Heart right ventricle (tissue), 16 donors: ENCODE measurements around the gene UBE2S. TPM values are rescaled to one million over a fixed set of nuclear protein-coding genes. Genes with fewer than 3 reads are reported as not detected.

ENCODE experiments used
- ATAC-seq, 8 donors: fragments of 200-7000 bp; cut with Tn5 transposase; one replicate each; pipeline ENCODE4 v1.9.1; 2020; ENCODE audit warnings: mild to moderate bottlenecking in 8 of 8, moderate library complexity in 8 of 8, moderate number of reproducible peaks in 1 of 8
- DNase-seq, 2 donors: peaks; one replicate each; pipeline ENCODE4 v3.0.0-alpha.2; 2020
- H3K27ac ChIP-seq, 10 donors: fragments of 200-600 bp; sonication (generic) in 2 of 10; one replicate each; pipeline versions ENCODE4 v1.5.0 to v1.8.0; 2020 to 2022; ENCODE audit warnings: mild to moderate bottlenecking in 3 of 10
- H3K27me3 ChIP-seq, 7 donors: fragments of 200-600 bp; one replicate each; pipeline ENCODE4 v1.8.0; 2021 to 2022; ENCODE audit warnings: mild to moderate bottlenecking in 2 of 7
- H3K36me3 ChIP-seq, 9 donors: fragments of 200-600 bp; sonication (generic) in 1 of 9; one replicate each; pipeline versions ENCODE4 v1.5.0 to v1.8.0; 2020 to 2022; ENCODE audit warnings: mild to moderate bottlenecking in 2 of 9
- H3K4me1 ChIP-seq, 9 donors: fragments of 200-600 bp; sonication (generic) in 1 of 9; one replicate each; pipeline versions ENCODE4 v1.5.0 to v1.8.0; 2020 to 2022; ENCODE audit warnings: mild to moderate bottlenecking in 4 of 9
- H3K4me3 ChIP-seq, 10 donors: fragments of 200-600 bp; sonication (generic) in 2 of 10; one replicate each; pipeline versions ENCODE4 v1.5.0 to v1.8.0; 2020 to 2022; ENCODE audit warnings: mild to moderate bottlenecking in 7 of 10, moderate library complexity in 2 of 10
- H3K9me3 ChIP-seq, 11 donors: fragments of 200-600 bp in 10 of 11; sonication (generic) in 2 of 11; one replicate each; pipeline versions ENCODE4 v1.5.0 to v1.8.0; 2013 to 2022; ENCODE audit warnings: mild to moderate bottlenecking in 2 of 11, control low read depth in 1 of 11, moderate library complexity in 1 of 11
- CTCF ChIP-seq, 9 donors: fragments of 200-600 bp; sonication (generic) in 2 of 9; IDR thresholded peaks; one replicate each; pipeline versions ENCODE4 v1.5.0 to v1.8.0; 2021 to 2022; ENCODE audit warnings: antibody characterized with exemption in 9 of 9, mild to moderate bottlenecking in 5 of 9, moderate library complexity in 1 of 9
- WGBS, 2 donors: extraction: QIAGEN DNeasy Blood & Tissue Kit; methylation state at CpG; one replicate each; pipeline ENCODE4 v1.1.7; 2013; ENCODE audit warnings: inconsistent platforms in 1 of 2; 5-methylcytosine and 5-hydroxymethylcytosine counted together
- intact Hi-C, 10 donors: fragments of 100-400 bp; cut with DNase I; formaldehyde crosslinking; loops; one replicate each; pipeline versions ENCODE4 v1.11.1 to v1.14.2; 2022
- polyA plus RNA-seq, 2 donors: library from polyadenylated mRNA; stranded (reverse); fragments of 200-250 nt; gene quantifications; one replicate each; pipeline ENCODE4 v1.2.3, GENCODE V29; 2013
- total RNA-seq, 10 donors: library from RNA; stranded (reverse); fragmentation: NEBNext Ultra II Directional in 3 of 10; extraction: Animal tissue kit (Norgen Biotek cat#: 25700) in 3 of 10; gene quantifications; one replicate each; pipeline versions ENCODE4 v1.2.1 to v1.2.4, GENCODE V29; 2021 to 2023
- donor health status: Arrhythmogenic right ventricular cardiomyopathy.
- donor health status: ischemic (EF 13 %, LVEDD 7.1; RV severe dilation, severe dysfunction).
- donor health status: healthy with polysubstance abuse.
- donor health status: DM: no; HTN: yes; CAD: no.
- donor health status: DM: no; HTN: no; CAD: no.
- donor health status: ischemic (EF 25% LVEDD 6.9; RV normal size, moderate dysfunction).
- donor health status: ischemic (EF 25% LVEDD 5.7; RV mildly dilated, moderate dysfunction).
- donor health status: healthy.
- donor health status: DM: yes; HTN: yes; CAD: no.
- donor health status: Ischemic cardiomyopathy.
- donor health status: ischemic (EF 35%, LVEDD 5.7; RV mildly dilated, moderate dysfunction).
- donor health status: nonischemic (EF 11% LVEDD 7.7; RV severe dilation, severe dysfunction).
- donor health status: DM: yes; HTN: yes; CAD: no.
- donor health status: PGD.
- donor health status: ischemic (EF 29% LVEDD 5.4; RV normal size, mild dysfunction).
- donor health status: nonischemic (EF 23%, LVEDD 6.1; RV moderate dilation, normal function).

UBE2S gene
- total and polyA plus RNA-seq, 12 donors, result 8.0 to 42.1 (median 28.9) TPM

GRCh38 chr19:55372316-55373081, 35.1 kb downstream of the UBE2S start:
- intact Hi-C loops, result loop anchor here in 1 of 10 donors (5.0 kb wide), 1 partner anchor 65 kb away; no protein-coding TSS in a partner anchor
- no peak for TF ChIP-seq CTCF (IDR thresholded peaks at IDR 0.05)
- Histone ChIP-seq H3K4me1 (peaks cover 3 to 22% (median 12%) of the 10 kb centered on the region in 9 donors), H3K4me3 (no peak overlapping the region), H3K9me3 (no peaks in the 10 kb centered on the region), H3K27ac (no peak overlapping the region), H3K36me3 (no peaks in the 10 kb centered on the region), H3K27me3 (peaks cover 22 to 89% (median 88%) of the 10 kb centered on the region in 7 donors)
- ATAC-seq (no peak), DNase-seq (no peak)
- 40% methylated on average over 23 to 24 of the region's 24 CpGs for WGBS, 2 donors

DNA sequence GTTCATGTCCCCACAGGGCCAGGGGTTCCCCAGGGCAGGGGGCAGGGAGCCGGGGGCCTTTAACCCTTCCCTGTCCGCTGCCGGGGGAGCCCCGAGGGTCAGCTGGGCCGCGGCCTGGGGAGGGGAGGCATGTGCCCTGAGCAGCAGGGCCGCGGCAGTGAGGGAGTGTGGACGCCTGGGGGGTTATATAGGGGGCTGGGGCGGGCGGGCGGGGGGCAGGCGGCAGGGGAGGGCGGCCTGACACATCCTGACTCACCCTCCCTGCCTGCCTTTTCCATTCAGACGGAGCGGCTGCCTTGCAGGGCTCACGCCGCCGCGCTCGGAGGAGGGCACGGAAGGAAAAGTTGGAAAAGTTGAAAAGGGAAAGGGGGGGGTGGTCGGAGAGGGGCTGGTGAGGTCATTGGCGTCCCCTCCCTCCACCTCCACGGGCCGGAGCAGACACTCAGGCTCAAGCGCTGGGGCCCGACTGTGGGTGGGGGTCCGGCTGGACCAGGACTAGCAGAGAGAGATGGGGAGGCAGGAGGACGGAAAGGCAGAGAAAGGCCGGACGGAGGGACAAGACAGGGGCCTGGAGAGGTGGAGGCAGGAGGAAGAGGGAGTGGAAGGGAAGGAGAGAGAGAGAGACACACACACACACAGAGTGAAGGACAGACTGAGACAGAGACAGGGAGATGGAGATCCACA, 37.1 kb downstream of the UBE2S start, which contains the start of gene IL11:
Gene IL11, minus strand, starts transcription at position 159 of the 684 bp plus-strand sequence. Its CDS starts 153 bp downstream, at position 6.
- ATAC-seq (no peak), DNase-seq (no peak)
- no peaks in the 10 kb centered on the region for H3K36me3 ChIP-seq
- H3K27ac ChIP-seq, result no peak within 1 kb of the TSS
- intact Hi-C loops, result loop anchor here in 1 of 10 donors (5.0 kb wide), 1 partner anchor 63 kb away; no protein-coding TSS in a partner anchor
- peak within 1 kb of the TSS in 7 of 10 donors; percentile 8 to 41 (median 30) for H3K4me3 ChIP-seq
- 4 to 8% methylated on average over 27 to 30 of the region's 32 CpGs for WGBS, 2 donors
- no peak for TF ChIP-seq CTCF (IDR thresholded peaks at IDR 0.05)
- H3K4me1 ChIP-seq, result peaks cover 3 to 22% (median 12%) of the 10 kb centered on the region in 9 donors
- H3K9me3 ChIP-seq, result no peaks in the 10 kb centered on the region
- peaks cover 22 to 87% (median 79%) of the 10 kb centered on the region in 7 donors for H3K27me3 ChIP-seq

DNA sequence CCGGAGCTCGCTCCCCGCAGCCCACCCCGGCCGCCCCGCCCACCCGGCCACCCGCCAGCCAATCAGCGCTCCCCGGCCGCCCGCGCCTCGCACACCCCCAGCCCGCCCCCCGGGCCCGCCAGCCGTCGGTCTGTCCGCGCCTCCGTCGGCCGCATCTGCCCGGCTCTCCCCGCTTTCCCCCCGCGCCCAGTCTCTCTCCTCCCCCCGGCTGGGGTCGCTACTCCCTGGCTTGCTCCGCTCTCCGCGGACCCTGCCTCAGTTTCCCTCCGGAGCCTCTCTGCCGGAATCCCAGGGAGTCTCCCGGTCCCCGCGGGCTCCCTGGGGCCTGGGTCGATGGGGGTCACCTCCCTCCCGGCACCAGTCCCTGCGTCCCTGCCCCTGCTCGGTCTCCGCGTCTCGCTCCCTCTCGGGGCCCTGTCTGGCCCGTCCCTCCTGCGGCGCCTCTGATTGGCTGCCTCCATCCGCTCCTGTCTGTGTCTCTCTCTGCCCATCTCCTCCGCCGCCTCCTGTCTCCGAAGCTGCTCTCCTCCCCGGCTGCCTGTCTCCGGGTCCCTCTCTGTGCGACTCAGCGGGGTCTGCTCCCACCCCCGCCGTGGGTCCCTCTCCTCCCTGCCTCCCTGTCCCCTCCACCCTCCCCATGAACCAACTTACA, 37.8 kb downstream of the UBE2S start:
- Histone ChIP-seq H3K27me3 (peaks cover 22 to 84% (median 75%) of the 10 kb centered on the region in 7 donors), H3K36me3 (no peaks in the 10 kb centered on the region), H3K4me3 (peak overlapping the region in 7 of 10 donors; percentile 8 to 41 (median 23)), H3K27ac (no peak overlapping the region), H3K9me3 (no peaks in the 10 kb centered on the region), H3K4me1 (peaks cover 3 to 22% (median 12%) of the 10 kb centered on the region in 9 donors)
- TF ChIP-seq CTCF (IDR thresholded peaks at IDR 0.05), result no peak
- ATAC-seq (peak in 2 of 8 donors; percentile 10 to 38), DNase-seq (no peak)
- intact Hi-C loops, result loop anchor here in 1 of 10 donors (5.0 kb wide), 1 partner anchor 62 kb away; no protein-coding TSS in a partner anchor
- 1% methylated on average over 38 to 51 of the region's 59 CpGs for WGBS, 2 donors
